Posterior vena cava (tissue), 2 donors: ENCODE results near the gene KCNF1. TPM values are rescaled to one million over a fixed set of nuclear protein-coding genes. Genes with fewer than 3 reads are reported as not detected.

Experiments used
- DNase-seq: peaks from one replicate; pipeline ENCODE4 v3.0.0-alpha.2; 2020; ENCODE audit warnings: low spot score
- intact Hi-C, 2 donors: fragments of 100-400 bp; cut with DNase I; formaldehyde crosslinking; loops; one replicate each; pipeline versions ENCODE4 v1.14.1 to v1.14.2; 2022 to 2023
- long read RNA-seq, 2 donors: library from polyadenylated mRNA; unstranded; transcript quantifications; one replicate each; pipeline ENCODE4 v2.0.0, GENCODE V29; 2020 to 2021
- total RNA-seq, 2 donors: library from RNA; stranded (reverse); fragmentation: NEBNext Ultra II Directional; extraction: Animal tissue kit (Norgen Biotek cat#: 25700); gene quantifications; one replicate each; pipeline ENCODE4 v1.2.1, GENCODE V29; 2021
- donor health status: DM: yes; HTN: yes; CAD: no.
- donor health status: DM: yes; HTN: yes; CAD: no.

Gene KCNF1, protein sequence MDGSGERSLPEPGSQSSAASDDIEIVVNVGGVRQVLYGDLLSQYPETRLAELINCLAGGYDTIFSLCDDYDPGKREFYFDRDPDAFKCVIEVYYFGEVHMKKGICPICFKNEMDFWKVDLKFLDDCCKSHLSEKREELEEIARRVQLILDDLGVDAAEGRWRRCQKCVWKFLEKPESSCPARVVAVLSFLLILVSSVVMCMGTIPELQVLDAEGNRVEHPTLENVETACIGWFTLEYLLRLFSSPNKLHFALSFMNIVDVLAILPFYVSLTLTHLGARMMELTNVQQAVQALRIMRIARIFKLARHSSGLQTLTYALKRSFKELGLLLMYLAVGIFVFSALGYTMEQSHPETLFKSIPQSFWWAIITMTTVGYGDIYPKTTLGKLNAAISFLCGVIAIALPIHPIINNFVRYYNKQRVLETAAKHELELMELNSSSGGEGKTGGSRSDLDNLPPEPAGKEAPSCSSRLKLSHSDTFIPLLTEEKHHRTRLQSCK
- total RNA-seq: under 1 TPM; 0.19 to 0.29 TPM
- long read RNA-seq, donor 1: 0 reads
- long read RNA-seq, donor 2: 0 reads

DNA sequence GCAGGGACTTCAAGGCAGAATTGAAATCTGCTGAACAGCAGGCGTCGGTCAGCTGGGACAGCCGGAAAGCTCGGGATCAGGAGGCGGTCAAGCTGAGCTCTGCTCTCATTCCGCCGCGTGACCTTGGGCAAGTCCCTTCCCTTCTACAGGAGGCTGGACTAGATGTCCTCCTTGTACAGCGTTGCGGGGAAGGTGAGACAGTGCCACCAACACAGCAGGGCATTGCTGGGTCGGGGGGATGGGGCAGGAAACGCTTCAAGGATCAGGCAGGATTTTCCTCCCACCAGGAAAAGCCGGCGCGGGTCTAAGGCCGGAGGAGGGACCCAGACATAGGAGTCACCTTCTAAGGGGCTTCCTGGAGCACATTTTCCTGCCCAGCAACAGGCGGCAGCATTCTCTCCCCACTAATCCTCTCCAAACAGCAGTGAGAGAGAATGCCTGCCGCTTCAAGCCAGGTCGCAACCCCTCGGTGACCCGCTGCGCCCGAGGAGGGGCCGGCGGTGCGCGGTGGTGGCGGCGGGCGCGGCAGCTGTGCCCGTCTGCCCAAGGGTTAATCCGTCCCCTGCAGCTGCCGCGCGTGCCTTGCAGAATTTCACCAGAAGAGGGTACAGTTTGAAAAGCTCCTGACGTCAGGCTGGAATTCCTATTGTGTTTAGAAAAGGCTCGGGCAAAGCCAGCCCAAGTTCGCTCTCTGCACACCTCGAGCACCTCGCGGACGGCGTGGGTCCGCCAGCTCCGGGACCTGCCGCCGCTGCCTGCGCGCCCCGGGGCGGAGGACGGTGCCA is at the start of gene KCNF1:
TSS of gene KCNF1 (plus strand) at position 644 of the 785 bp plus-strand sequence. CDS start 493 bp downstream, outside the sequence.
- intact Hi-C loops: no loop called here
- no peak for DNase-seq

DNA sequence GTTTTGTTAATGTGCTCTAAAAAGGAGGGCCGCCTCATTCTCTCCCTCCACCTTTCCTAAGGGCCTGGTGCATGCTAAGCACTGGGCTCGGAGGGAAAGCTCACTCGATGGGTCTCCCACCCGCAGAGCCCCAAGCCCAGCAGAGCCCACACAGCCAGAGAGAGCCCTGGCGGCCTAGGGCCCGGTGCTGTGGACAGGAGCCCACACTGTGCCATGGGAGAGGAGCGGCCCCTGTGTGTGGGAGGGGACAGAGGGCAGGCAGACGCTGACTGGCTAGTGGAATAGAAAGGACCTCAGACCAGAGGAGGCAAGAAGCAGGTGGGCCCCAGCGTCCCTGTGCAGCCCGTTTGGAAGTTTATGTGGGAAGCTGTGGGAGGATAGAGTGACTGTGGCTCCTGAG is 49.4 kb upstream of the KCNF1 start:
- no peak for DNase-seq
- intact Hi-C loops: no loop called here

DNA sequence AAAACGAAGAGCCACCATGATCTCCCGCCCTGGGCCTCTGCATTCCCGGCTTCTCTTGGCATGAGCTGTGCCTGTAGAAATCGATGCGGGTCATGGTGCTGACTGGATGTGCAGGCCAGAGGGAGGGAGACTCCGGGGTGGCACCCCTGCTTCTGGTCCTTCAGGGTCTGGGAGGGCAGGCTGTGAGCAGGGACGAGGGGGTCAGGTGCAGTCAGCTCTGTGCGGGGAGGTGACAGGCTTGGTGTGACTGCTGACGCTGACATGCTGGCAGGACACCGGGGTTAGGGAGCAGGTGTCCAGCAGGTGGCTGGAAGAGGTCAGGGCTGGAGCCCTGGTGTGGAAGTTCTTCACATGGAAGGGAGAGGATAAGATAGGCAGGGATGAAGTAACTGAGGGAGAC is 48.7 kb upstream of the KCNF1 start:
- DNase-seq: no peak
- intact Hi-C loops: no loop called here

DNA sequence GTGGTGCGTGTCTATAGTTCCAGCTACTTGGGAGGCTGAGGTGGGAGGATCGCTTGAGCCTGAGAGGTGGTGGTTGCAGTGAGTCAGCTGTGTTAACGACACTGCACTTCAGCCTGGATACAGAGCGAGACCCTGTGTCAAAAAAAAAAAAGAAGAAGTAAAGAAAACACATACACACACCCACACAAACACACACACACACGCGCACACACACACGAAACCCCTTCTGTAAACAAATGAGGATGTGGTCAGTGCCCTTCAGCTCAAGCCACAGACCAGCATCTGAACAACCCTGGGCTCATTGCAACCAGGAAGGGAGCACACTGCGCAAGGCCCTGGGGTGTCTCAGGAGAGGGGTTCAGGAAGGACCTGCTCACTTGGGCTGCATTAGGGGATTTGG is 47.9 kb upstream of the KCNF1 start:
- DNase-seq: no peak
- intact Hi-C loops: no loop called here

DNA sequence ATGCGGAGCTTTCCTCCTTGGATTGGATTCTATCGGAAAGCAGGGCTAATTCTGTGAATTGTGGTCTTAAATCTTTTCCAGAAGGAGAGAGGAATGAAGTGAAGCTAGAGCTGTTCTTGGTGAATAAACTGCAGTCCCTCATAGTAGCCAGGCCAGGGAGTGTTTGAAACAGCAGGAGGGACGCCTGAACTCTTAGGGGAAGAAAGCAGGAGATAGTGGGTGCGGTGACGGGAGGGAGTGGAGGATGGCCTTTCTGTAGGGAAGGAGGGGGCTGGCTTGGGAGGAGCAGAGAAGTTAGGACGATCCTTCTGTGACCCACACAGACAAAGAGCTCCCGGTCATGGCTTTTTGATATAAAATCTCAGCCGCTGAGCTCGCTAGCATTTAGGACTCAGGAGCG is 47.5 kb upstream of the KCNF1 start:
- intact Hi-C loops: no loop called here
- no peak for DNase-seq

DNA sequence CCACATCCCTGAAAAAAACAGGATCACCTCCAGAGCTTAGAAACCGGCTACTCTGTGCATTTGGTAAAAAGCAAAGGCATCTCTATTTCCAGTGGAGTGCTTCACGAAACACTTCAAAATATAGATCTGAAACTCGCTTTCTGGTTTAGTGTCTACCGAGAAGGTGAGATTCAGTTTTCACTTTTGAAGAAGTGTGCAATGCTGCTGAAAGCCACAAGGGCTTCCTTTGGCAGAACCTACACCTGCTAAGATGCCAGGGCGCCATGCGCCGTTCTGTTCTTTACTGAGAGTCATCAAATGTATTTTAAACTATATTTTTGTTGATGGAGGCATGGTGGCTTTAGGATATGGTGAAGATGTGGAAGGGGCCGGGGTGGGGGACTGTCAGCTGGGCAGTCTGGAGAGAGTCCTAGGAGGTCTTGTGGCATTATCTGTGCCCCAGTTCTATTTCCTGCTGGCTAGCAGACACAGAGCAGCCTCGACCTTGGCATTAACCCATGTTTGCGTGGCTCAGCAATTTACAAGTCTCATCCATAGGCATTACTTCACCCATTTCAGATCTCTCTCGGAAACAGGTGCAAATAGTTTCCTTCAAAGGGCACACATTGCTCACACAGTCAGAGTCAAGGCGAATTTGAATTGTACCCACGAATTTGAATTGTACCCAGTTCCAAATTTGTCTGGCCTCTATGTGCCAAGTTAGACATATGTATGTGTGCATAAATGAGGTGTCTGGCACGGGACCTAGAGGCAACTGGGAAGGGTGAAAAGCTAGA is 46.7 kb upstream of the KCNF1 start:
- DNase-seq: no peak
- intact Hi-C loops: no loop called here

DNA sequence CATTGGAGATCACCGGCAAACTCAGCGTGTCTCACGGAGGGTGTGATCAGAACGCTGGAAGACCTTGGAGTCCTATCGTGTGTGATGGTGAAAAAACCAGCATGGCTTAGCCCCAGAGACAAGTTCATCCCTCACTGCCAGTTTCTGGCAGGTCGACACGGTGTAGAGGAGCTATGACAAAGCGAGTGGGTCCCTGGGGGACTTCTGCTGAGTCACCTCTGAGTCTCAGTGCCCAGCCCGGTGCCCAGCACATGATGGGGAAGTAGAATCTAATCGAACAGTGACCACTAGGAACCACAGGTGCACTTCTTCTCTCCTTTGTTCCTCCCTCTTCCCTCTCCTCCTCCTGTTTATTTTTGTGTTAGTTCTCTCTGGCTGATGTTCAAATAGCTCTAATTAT is 45.9 kb upstream of the KCNF1 start:
- no peak for DNase-seq
- intact Hi-C loops: no loop called here

DNA sequence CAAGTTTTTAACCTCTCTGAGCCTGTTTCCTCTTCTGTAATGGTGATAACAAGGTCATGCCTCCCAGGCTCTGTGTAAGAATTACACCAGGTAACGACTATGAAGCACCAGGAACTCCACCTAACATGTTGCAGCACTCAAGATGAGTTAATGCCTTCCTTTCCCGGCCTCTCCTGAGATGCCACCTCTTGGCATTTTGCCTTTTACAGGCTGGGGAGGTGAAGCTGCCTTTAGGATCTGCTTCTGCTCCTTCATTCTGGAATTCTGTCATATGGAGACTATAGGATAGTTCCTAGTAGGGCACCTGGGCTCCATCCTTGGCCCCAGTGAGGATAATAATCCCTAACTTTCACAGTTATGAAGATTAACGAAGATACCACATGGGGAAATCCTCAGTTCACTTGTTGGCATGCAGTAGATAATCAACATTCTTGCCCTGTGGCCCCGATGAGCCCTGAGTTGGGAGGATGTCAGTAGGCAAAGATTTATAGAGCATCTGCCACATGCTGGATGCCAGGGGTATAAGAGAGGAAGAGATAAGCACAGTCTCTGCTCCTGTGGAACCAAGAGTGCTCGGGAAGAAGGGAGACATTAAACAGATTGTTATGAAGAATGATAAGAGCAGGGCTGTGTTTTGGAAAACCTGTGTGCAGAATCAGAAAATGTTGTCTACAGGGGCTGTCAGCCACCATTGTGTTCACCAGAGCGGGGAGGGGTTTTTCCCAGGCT is 43.9 kb upstream of the KCNF1 start:
- DNase-seq: no peak
- intact Hi-C loops: no loop called here

DNA sequence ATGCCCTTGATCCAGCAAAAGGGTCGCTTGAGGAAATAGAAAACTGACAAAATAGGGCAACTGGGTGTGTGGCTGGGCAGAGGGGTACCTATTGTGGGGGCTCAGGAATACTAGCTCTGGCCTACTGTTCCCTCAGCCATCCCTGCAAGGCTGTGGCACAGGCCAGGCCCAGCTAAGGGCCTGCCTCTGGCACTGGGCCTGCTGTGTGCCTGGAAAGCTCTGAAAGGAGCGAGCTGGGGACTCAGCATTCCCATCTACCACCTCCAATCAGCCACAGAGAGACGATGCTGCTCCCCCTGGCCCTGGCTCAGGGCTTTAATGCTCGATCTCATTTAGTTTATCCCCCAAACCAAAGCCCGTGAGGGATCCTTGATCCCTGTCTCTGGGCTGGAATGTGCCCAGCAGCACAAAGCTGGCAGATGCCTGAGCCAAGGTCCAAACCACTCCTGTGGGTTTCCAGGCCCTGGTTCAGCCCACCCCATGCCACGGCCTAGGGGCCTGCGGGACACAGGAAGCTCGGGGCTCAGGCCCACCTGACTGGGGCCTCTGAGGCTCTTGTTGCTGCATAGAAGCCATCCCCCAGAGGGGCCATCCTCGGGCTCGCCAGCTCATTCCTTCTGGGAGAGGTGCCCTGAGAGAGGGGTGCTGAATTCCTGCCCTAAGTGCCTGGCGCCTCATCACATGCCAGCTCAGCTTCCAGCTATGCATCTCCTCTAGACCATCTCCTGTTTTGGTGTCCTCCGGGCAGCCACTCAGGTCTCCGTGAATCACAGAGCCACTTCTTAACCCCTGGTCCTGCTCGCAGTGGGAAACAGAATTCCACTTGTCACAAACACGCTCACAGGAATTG is 43.0 kb upstream of the KCNF1 start:
- intact Hi-C loops: no loop called here

DNA sequence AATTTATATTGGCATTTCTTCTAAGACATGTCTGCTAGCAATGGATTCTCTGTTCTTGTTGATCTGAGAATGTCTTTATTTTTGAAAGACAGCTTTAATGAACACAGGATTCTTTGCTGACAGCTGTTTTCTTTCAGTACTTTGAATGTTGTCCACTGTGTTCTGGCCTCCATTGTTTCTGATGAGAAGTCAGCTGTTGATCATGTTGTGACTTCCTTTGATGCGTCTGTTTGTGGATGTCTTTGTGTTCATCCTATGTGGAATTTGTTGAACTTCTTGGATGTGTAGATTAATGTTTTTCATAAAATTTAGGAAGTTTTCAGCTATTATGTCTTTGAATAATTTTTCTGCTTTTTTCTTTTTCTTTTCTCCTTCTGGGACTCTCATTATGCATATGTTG is 39.8 kb upstream of the KCNF1 start:
- no peak for DNase-seq
- intact Hi-C loops: no loop called here

More for the DNA sequence above, 43.0 kb upstream of the KCNF1 start:
- no peak for DNase-seq

DNA sequence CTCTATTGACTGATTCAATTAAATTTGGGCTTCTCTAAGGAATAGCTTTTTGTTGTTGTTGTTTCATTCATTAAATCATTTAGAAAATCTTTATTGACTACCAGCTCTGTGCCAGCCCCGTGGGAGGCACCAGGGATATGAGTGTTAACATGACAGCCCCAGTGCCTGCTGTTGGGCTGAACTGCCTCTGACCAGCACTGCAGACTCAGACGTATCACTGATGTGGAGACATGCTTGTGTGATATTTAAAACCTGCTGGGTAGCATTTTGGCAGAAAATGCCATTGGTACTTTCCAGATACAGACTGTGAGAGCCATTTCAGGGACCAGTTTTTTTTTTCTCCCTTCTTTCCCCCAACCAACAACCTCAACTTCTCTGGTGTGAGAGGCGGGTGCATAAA is 38.6 kb upstream of the KCNF1 start:
- DNase-seq: no peak
- intact Hi-C loops: no loop called here

DNA sequence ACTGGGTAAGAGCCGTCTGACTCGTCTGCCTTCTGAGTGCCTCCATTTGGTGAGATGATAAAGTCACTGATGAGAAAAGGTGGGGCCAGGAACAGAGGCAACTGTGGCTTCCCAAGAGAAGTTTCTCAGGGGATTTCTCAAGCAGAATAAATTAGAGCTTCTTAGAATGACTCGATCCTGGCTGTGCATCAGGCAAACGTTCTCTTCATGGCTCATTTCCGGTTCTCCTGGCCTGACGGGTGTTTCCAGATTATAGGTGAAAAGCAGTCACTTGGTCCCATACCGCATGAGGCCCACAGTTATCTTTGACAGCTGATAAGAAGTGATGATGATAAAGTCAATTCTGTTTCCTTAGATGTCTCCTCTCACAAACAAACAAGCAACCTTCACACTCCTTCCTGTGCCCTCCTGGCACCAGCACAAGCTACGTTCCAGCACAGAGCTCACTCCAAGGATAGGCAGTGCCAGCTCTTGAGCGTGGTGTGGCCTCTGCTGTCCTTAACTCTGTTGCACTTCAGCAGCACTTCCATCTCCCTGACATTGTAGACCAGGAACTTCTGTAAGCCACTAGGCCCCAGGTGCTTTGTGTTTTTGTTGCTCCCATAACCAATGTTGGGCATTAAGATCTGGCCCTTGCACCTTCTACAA is 37.8 kb upstream of the KCNF1 start:
- DNase-seq: no peak
- intact Hi-C loops: no loop called here

DNA sequence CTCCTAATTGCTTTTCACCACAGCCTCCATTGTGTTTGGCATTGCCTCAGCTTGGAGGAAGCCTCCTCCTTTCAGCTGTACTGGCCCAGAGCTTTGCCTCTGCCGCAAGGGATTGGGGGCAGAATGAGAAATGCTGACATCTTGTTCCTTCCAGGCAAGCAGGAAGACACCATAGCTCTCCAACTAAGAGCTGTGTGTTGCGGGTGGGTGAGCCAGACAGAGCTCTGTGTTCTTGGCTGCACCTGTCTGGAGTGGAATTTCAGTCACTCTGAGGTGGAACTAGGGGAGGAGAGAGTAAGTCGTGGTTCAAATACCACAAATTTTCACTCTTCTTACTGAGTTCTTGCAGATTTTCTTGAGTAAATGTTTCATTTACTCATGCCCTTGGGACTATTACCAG is 36.6 kb upstream of the KCNF1 start:
- DNase-seq: no peak
- intact Hi-C loops: loop anchor here in 1 of 2 donors (5.0 kb wide), 1 partner anchor 627 kb away; no protein-coding TSS in a partner anchor

DNA sequence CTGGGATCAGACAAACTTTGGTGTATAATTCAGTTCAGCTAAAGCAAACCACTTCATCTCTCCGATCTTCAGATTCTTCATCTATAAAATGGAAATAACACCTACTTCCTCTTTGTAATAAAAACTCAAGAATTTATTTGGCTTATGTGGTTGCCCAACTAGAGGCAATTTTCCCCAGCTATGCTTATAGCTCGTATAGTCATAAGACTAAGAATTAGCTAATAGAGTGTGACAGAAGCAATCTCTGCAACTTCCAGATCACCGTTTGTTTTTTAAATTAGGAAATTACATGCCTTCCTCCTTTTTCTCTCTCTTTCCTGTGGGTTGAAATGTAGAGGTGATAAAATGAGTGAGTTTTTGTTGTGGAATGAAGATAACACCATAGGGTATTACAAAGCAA is 35.3 kb upstream of the KCNF1 start:
- no peak for DNase-seq
- intact Hi-C loops: loop anchor here in 1 of 2 donors (5.0 kb wide), 1 partner anchor 626 kb away; no protein-coding TSS in a partner anchor

DNA sequence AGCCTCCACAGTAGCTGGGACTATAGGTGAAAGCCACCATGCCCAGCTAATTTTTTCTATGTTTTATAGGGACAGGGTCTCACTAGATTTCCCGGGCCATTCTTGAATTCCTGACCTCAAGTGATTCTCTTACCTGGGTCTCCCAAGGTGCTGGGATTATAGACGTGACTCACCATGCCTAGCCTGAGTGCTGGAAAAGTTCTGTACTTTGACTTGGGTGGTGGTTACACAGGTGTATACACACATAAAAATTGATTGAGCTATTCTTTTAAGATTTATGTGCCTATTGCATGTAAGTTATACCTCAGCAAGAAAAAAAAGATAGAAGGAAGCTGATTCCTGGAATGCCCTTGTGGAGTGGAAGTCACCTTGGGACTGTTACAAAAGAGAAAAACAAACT is 34.8 kb upstream of the KCNF1 start:
- no peak for DNase-seq
- intact Hi-C loops: loop anchor here in 1 of 2 donors (5.0 kb wide), 1 partner anchor 625 kb away; no protein-coding TSS in a partner anchor

DNA sequence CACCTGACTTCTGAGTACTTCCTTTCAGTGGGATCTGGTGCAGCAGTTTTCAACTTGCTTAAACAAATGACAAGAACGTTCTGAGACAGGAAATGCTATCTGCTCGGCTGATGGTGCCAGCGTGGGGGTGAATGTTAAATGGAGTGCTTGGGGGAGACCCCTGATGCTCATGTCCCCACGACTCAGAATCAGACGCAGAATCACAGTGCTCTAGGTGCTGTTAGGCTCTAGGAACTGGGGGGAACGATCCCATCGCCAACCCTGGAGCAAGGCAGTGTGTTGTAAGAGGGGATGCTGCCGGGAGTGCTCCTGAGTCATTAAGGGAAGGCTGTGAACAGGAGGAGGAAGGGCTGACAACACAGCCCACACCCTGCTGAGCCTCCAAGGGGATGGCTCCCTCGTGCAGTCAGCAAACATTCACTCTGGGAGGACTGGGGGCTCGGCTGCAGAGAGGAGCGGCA is 34.1 kb upstream of the KCNF1 start:
- intact Hi-C loops: loop anchor here in 1 of 2 donors (5.0 kb wide), 1 partner anchor 625 kb away; no protein-coding TSS in a partner anchor
- no peak for DNase-seq

DNA sequence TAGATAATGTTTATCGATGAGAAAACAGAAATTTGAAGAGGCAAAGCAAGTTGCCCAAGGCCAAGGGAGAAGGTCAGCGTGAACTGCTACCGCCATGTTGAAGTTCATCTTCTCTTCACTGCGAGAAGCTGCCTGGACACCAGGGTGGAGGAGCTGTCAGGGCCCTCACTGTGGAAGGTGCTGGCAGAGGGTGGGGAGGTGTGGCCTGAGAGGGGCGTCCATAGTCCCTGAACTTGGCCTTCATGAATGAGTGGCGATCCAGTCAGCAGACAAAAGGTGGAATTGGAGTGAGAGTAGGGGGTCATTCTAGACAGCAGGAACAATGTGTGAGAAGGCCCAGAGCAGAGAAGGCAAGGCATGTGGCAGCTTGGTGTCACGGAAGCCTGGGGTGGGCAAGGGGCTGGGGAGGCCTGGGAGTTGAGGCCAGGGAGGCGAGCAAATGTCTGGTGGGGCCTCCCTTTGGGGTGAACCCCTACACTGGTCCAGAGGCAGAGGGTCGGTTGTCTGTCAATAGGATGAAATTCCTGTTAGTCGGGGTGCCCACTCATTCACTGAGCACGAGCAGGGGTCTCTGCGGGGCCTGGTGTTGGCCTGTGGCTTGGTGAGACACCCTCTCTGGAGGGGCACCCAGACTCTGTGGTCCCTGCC is 33.3 kb upstream of the KCNF1 start:
- DNase-seq: no peak
- intact Hi-C loops: loop anchor here in 1 of 2 donors (5.0 kb wide), 1 partner anchor 624 kb away; no protein-coding TSS in a partner anchor
